GM19455 (cell line): Measurements from ENCODE around the gene ALDH1A2.
"Not testable (repeated sequence)": the region's sequence is repeated elsewhere in the genome, so short reads cannot be mapped to it uniquely, and the experiment has no call there.

Source experiments
- ATAC-seq: cut with Tn5 transposase; IDR thresholded peaks from one replicate; pipeline ENCODE4 v1.9.1; 2021; ENCODE audit not compliant: unreplicated experiment

ALDH1A2 gene

GRCh38 chr15:58065445-58066041 is at the start of gene ALDH1A2:
TSS of gene ALDH1A2 (minus strand) at chr15:58065711. CDS start at chr15:58065650, 61 bp downstream.
- ATAC-seq, result no peak

GRCh38 chr15:58114812-58115211 is 49.3 kb upstream of the ALDH1A2 start:
- no peak for ATAC-seq

GRCh38 chr15:58114388-58114787 is 48.9 kb upstream of the ALDH1A2 start:
- ATAC-seq, result no peak

GRCh38 chr15:58113358-58113757 is 47.8 kb upstream of the ALDH1A2 start:
- not testable (repeated sequence) for ATAC-seq

GRCh38 chr15:58111718-58112104 is 46.2 kb upstream of the ALDH1A2 start:
- no peak for ATAC-seq

- ATAC-seq, result no peak
Measured at GRCh38 chr15:58110999-58111717, 45.6 kb upstream of the ALDH1A2 start.

- no peak for ATAC-seq
Measured at GRCh38 chr15:58109419-58109818, 43.9 kb upstream of the ALDH1A2 start.

GRCh38 chr15:58108117-58108516 is 42.6 kb upstream of the ALDH1A2 start:
- ATAC-seq, result no peak

GRCh38 chr15:58103482-58103881 is 38.0 kb upstream of the ALDH1A2 start:
- no peak for ATAC-seq

- no peak for ATAC-seq
Measured at GRCh38 chr15:58096529-58097084, 31.1 kb upstream of the ALDH1A2 start.

- no peak for ATAC-seq
Measured at GRCh38 chr15:58095415-58095814, 29.9 kb upstream of the ALDH1A2 start.

GRCh38 chr15:58087871-58088270 is 22.4 kb upstream of the ALDH1A2 start:
- ATAC-seq, result no peak

- ATAC-seq, result no peak
Measured at GRCh38 chr15:58086491-58086890, 21.0 kb upstream of the ALDH1A2 start.

GRCh38 chr15:58083526-58083925 is 18.0 kb upstream of the ALDH1A2 start:
- no peak for ATAC-seq

- no peak for ATAC-seq
Measured at GRCh38 chr15:58081891-58082290, 16.4 kb upstream of the ALDH1A2 start.

GRCh38 chr15:58081456-58081855 is 15.9 kb upstream of the ALDH1A2 start:
- no peak for ATAC-seq

- ATAC-seq, result not testable (repeated sequence)
Measured at GRCh38 chr15:58080959-58081358, 15.4 kb upstream of the ALDH1A2 start.

GRCh38 chr15:58080398-58080797 is 14.9 kb upstream of the ALDH1A2 start:
- no peak for ATAC-seq

- ATAC-seq, result no peak
Measured at GRCh38 chr15:58078591-58078990, 13.1 kb upstream of the ALDH1A2 start.

GRCh38 chr15:58077427-58077826 is 11.9 kb upstream of the ALDH1A2 start:
- ATAC-seq, result no peak

GRCh38 chr15:58074452-58074851 is 8.9 kb upstream of the ALDH1A2 start:
- no peak for ATAC-seq

- no peak for ATAC-seq
Measured at GRCh38 chr15:58070801-58071418, 5.4 kb upstream of the ALDH1A2 start.
